CD4-positive, CD25-positive, alpha-beta regulatory T cell (primary cell): ENCODE measurements around the gene TMA7B. TPM values are rescaled to one million over a fixed set of nuclear protein-coding genes. Genes with fewer than 3 reads are reported as not detected.
A peak's percentile ranks its signal among the peaks of the same experiment; 100 is the strongest.

ENCODE experiments used
- ATAC-seq, 2 donors: fragments of 150-1000 bp; cut with Tn5 transposase; one replicate each; pipeline ENCODE4 v1.10.0; 2021; ENCODE audit warnings: low read depth in 2 of 2, moderate number of reproducible peaks in 2 of 2, moderate library complexity in 1 of 2
- DNase-seq, 3 donors: peaks; one replicate each; pipeline versions ENCODE4 v3.0.0 to v3.0.0-alpha.2; 2012 to 2022; ENCODE audit warnings: mixed read lengths in 1 of 3
- H3K27ac ChIP-seq: one replicate; pipeline ENCODE4 v1.7.0; 2013; ENCODE audit warnings: mild to moderate bottlenecking, low read length; ENCODE audit not compliant: insufficient read depth, poor library complexity, severe bottlenecking
- H3K27me3 ChIP-seq: one replicate; pipeline ENCODE4 v1.7.0; 2013; ENCODE audit warnings: low read length; ENCODE audit not compliant: control insufficient read depth, insufficient read depth
- H3K36me3 ChIP-seq: one replicate; pipeline ENCODE4 v1.7.0; 2013; ENCODE audit warnings: mild to moderate bottlenecking, low read length, moderate library complexity; ENCODE audit not compliant: control insufficient read depth, insufficient read depth
- H3K4me1 ChIP-seq: 2 replicates; pipeline ENCODE4 v1.7.0; 2013; ENCODE audit warnings: mild to moderate bottlenecking, low read length; ENCODE audit not compliant: insufficient read depth, control insufficient read depth, poor library complexity, severe bottlenecking
- H3K4me3 ChIP-seq: one replicate; pipeline ENCODE4 v1.7.0; 2013; ENCODE audit warnings: low read depth, mild to moderate bottlenecking, low read length, moderate library complexity
- H3K9me3 ChIP-seq, 2 experiments: 1 replicate in 1 of 2; 2 replicates in 1 of 2; pipeline ENCODE4 v1.7.0; 2013; ENCODE audit warnings: low read length in 2 of 2, mild to moderate bottlenecking in 1 of 2, moderate library complexity in 1 of 2; ENCODE audit not compliant: control insufficient read depth in 2 of 2
- H3K27ac Mint-ChIP-seq, 3 donors: one replicate each; pipeline ENCODE4 v1.8.0; 2020 to 2022; ENCODE audit warnings: mild to moderate bottlenecking in 3 of 3, mixed read lengths in 3 of 3, moderate library complexity in 2 of 3
- H3K27me3 Mint-ChIP-seq: one replicate; pipeline ENCODE4 v1.8.0; 2022; ENCODE audit warnings: mild to moderate bottlenecking, mixed read lengths
- H3K36me3 Mint-ChIP-seq: one replicate; pipeline ENCODE4 v1.8.0; 2020; ENCODE audit warnings: mixed read lengths
- H3K4me1 Mint-ChIP-seq, 4 donors: one replicate each; pipeline ENCODE4 v1.8.0; 2020 to 2022; ENCODE audit warnings: mixed read lengths in 4 of 4, mild to moderate bottlenecking in 1 of 4
- H3K4me3 Mint-ChIP-seq, 4 donors: one replicate each; pipeline ENCODE4 v1.8.0; 2020 to 2022; ENCODE audit warnings: mild to moderate bottlenecking in 4 of 4, mixed read lengths in 4 of 4, moderate library complexity in 3 of 4
- H3K9me3 Mint-ChIP-seq, 7 donors: one replicate each; pipeline ENCODE4 v1.8.0; 2020 to 2022; ENCODE audit warnings: mixed read lengths in 7 of 7, mild to moderate bottlenecking in 3 of 7, moderate library complexity in 2 of 7
- polyA plus RNA-seq, 4 donors: library from polyadenylated mRNA; unstranded; fragments of 300-500 nt; fragmentation: Illumina TruSeq; gene quantifications; one replicate each; pipeline ENCODE4 v1.2.3, GENCODE V29; 2021
- total RNA-seq: library from RNA; stranded (reverse); gene quantifications from one replicate; pipeline ENCODE4 v1.2.3, GENCODE V29; 2022

The TMA7B gene
- total and polyA plus RNA-seq, 5 donors from 2014 or later, result 0.91 to 13.0 (median 1.7) TPM

GRCh38 chr22:39979048-39979447 is 18.9 kb downstream of the TMA7B start:
- H3K27me3 Mint-ChIP-seq, result peaks cover 6% of the 10 kb centered on the region
- Histone ChIP-seq H3K27ac (no peak overlapping the region), H3K9me3 (no peaks in the 10 kb centered on the region), H3K4me3 (no peak overlapping the region), H3K27me3 (no peaks in the 10 kb centered on the region), H3K36me3 (peaks cover 2% of the 10 kb centered on the region), H3K4me1 (no peaks in the 10 kb centered on the region)
- DNase-seq (no peak), ATAC-seq (no peak)
- H3K9me3 Mint-ChIP-seq, result no peaks in the 10 kb centered on the region
- peak overlapping the region in 1 of 3 donors; percentile 65 for H3K27ac Mint-ChIP-seq
- H3K4me3 Mint-ChIP-seq, result peak overlapping the region in 1 of 4 donors; percentile 8
- H3K36me3 Mint-ChIP-seq, result peaks cover 19% of the 10 kb centered on the region
- peaks cover 0 to 23% (median 3%) of the 10 kb centered on the region in 4 donors for H3K4me1 Mint-ChIP-seq

- H3K36me3 Mint-ChIP-seq, result peaks cover 19% of the 10 kb centered on the region
- Histone ChIP-seq H3K9me3 (no peaks in the 10 kb centered on the region), H3K27me3 (no peaks in the 10 kb centered on the region), H3K36me3 (peaks cover 2% of the 10 kb centered on the region), H3K27ac (no peak overlapping the region), H3K4me1 (no peaks in the 10 kb centered on the region), H3K4me3 (no peak overlapping the region)
- H3K4me3 Mint-ChIP-seq, result no peak overlapping the region
- peak overlapping the region in 1 of 3 donors; percentile 65 for H3K27ac Mint-ChIP-seq
- ATAC-seq (no peak), DNase-seq (no peak)
- no peaks in the 10 kb centered on the region for H3K9me3 Mint-ChIP-seq
- peaks cover 0 to 23% (median 4%) of the 10 kb centered on the region in 4 donors for H3K4me1 Mint-ChIP-seq
- peaks cover 6% of the 10 kb centered on the region for H3K27me3 Mint-ChIP-seq
These were observed 19.3 kb downstream of the TMA7B start for GRCh38 chr22:39979458-39979857.

DNA sequence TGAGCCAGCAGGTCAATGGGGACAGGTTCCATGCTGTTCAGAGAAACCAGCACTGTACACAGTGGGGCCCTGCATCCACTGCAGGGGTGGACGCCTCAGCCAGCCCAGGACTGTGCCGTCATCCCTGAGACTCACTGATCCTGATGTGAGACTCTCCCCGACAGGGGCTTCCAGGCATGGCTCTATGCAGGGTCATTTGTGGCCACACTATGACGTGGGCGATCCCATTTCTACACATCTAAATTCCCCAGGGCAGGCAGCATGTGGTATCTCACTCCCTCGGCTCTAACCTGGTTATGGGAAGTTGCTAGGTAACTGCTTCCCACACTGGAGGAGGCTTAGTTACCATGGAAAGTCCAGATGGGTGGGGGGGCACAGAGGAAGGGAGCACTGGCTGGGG is 20.4 kb downstream of the TMA7B start:
- H3K27ac ChIP-seq, result no peak overlapping the region

DNA sequence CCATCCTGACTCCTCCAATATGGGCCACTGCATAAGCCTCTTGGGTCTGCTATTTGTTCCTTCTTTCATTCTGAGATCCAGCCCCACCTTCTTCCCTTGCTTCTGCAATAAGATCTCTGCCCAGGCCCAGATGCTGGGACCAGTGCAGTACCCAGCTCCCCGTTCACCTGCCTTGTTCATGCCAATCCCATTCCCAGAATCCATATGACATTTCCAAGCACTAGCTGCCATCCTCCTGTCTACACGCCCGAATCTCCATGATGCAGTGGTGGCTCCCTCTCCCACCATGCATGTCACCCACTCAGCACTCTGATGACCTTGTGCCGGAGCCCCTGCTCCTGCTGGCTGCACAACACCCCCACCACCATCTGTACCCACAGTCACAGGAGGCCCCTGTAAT is 23.1 kb downstream of the TMA7B start:
- H3K4me3 ChIP-seq, result no peak overlapping the region
- peak overlapping the region in 1 of 3 donors; percentile 76 for H3K27ac Mint-ChIP-seq
- no peaks in the 10 kb centered on the region for H3K36me3 Mint-ChIP-seq
- peak overlapping the region in 1 of 4 donors; percentile 22 for H3K4me3 Mint-ChIP-seq
- peaks cover 9% of the 10 kb centered on the region for H3K27me3 Mint-ChIP-seq
- ATAC-seq (no peak), DNase-seq (no peak)
- no peaks in the 10 kb centered on the region for H3K27me3 ChIP-seq
- no peak overlapping the region for H3K27ac ChIP-seq
- H3K36me3 ChIP-seq, result no peaks in the 10 kb centered on the region
- no peaks in the 10 kb centered on the region for H3K9me3 ChIP-seq
- no peaks in the 10 kb centered on the region for H3K4me1 ChIP-seq
- H3K9me3 Mint-ChIP-seq, result no peaks in the 10 kb centered on the region
- peaks cover 0 to 23% (median 5%) of the 10 kb centered on the region in 4 donors for H3K4me1 Mint-ChIP-seq

More for the DNA sequence above, 20.4 kb downstream of the TMA7B start:
- ATAC-seq (no peak), DNase-seq (no peak)
- Histone ChIP-seq H3K36me3 (peaks cover 2% of the 10 kb centered on the region), H3K4me3 (no peak overlapping the region), H3K9me3 (no peaks in the 10 kb centered on the region), H3K27me3 (no peaks in the 10 kb centered on the region), H3K4me1 (no peaks in the 10 kb centered on the region)
- Mint-ChIP-seq H3K27me3 (peaks cover 6% of the 10 kb centered on the region), H3K4me1 (peaks cover 0 to 21% (median 5%) of the 10 kb centered on the region in 4 donors), H3K27ac (peak overlapping the region in 1 of 3 donors; percentile 51), H3K36me3 (peaks cover 15% of the 10 kb centered on the region), H3K4me3 (no peak overlapping the region), H3K9me3 (no peaks in the 10 kb centered on the region)

DNA sequence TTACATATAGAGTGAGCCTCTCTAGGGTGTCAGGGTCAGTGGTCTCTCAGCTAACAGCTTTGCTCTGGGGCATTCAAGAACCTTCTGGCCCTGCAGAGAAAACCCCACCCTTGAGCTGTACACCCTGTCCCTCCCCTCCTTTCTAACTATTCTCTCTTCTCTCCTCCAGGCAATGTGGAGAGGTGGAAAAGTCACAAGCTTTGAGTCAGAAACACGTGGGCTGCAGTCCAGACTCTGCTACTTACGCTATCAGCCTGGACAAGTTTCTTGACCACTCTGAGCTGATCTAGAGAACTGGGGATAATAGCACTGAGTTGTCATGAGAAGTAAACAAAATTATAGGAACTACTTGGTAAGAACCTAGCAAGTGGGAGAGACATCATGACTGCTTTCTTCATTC is 23.8 kb downstream of the TMA7B start:
- Mint-ChIP-seq H3K9me3 (peaks cover 0 to 1% (median 0%) of the 10 kb centered on the region in 7 donors), H3K4me3 (peak overlapping the region in 1 of 4 donors; percentile 52), H3K27ac (peak overlapping the region in 2 of 3 donors; percentile 32 to 76), H3K36me3 (no peaks in the 10 kb centered on the region), H3K4me1 (peaks cover 0 to 22% (median 5%) of the 10 kb centered on the region in 4 donors), H3K27me3 (peaks cover 11% of the 10 kb centered on the region)
- no peak overlapping the region for H3K27ac ChIP-seq
- no peak for ATAC-seq
- DNase-seq, result no peak
- no peaks in the 10 kb centered on the region for H3K27me3 ChIP-seq
- H3K9me3 ChIP-seq, result no peaks in the 10 kb centered on the region
- no peaks in the 10 kb centered on the region for H3K36me3 ChIP-seq
- no peak overlapping the region for H3K4me3 ChIP-seq
- H3K4me1 ChIP-seq, result no peaks in the 10 kb centered on the region

DNA sequence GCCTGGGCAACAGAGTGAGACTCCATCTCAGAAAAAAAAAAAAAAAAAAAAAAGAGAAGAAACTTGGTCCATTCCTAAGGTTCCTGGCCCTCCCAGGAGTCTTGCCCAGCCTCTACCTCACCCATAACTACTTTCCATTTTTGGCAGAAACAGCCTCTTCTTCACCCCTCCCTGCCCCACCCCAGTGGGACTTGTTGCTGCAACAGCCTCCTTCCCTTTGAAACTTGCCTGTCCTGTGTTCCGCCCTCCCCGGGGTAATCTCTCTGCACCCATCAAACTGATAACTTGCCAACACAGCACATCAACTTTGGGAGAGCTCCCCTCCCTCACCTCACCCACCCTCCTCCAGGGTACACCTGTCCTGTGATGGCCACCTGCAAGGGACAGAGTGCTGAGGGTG is 24.5 kb downstream of the TMA7B start:
- Mint-ChIP-seq H3K4me3 (no peak overlapping the region), H3K9me3 (peaks cover 0 to 1% (median 0%) of the 10 kb centered on the region in 7 donors), H3K4me1 (peaks cover 0 to 16% (median 5%) of the 10 kb centered on the region in 4 donors), H3K36me3 (no peaks in the 10 kb centered on the region), H3K27me3 (peaks cover 11% of the 10 kb centered on the region), H3K27ac (no peak overlapping the region)
- H3K4me1 ChIP-seq, result no peaks in the 10 kb centered on the region
- H3K9me3 ChIP-seq, result no peaks in the 10 kb centered on the region
- H3K36me3 ChIP-seq, result no peaks in the 10 kb centered on the region
- H3K27ac ChIP-seq, result no peak overlapping the region
- H3K4me3 ChIP-seq, result no peak overlapping the region
- ATAC-seq, result no peak
- no peak for DNase-seq
- no peaks in the 10 kb centered on the region for H3K27me3 ChIP-seq

DNA sequence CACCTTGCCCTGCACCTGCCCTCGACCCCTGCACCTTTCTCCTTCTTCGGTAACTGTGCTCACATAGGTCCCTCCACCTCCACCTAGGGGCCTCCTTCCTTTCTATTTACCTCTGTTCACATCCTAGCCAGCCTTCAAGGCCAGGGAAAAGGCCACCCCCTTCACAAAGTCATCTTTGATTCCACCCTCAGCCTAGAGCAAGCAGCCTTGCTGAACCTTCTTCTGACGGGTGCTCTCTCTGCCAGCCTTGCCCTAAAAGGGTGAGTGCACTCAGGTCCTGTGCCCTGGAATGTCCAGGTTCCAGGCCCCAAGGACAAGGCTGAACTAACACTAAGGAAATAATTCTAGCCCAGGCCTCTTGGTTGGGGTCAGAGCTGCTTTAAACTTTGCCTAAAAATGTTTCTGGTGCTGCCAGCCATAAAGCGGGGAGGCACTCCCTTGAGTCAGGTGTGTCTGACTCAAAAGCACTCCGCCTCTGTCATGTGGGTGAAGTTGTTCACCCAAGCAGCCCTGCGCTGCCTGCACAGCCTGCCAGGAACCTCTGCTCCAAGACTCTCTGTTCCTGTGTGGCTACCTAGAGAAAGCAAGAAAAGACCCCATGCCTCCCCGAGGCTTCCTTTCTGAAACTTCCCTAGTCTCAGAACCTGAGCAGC is 25.3 kb downstream of the TMA7B start:
- Mint-ChIP-seq H3K36me3 (no peaks in the 10 kb centered on the region), H3K4me3 (peak overlapping the region in 2 of 4 donors; percentile 63 to 73), H3K27ac (peak overlapping the region; percentile 29 to 82 (median 72)), H3K27me3 (peaks cover 12% of the 10 kb centered on the region), H3K9me3 (peaks cover 0 to 1% (median 0%) of the 10 kb centered on the region in 7 donors), H3K4me1 (peaks cover 0 to 9% (median 2%) of the 10 kb centered on the region in 4 donors)
- H3K4me1 ChIP-seq, result no peaks in the 10 kb centered on the region
- H3K36me3 ChIP-seq, result no peaks in the 10 kb centered on the region
- no peak overlapping the region for H3K4me3 ChIP-seq
- ATAC-seq (peak in 1 of 2 donors; percentile 13), DNase-seq (no peak)
- no peaks in the 10 kb centered on the region for H3K9me3 ChIP-seq
- H3K27ac ChIP-seq, result no peak overlapping the region
- no peaks in the 10 kb centered on the region for H3K27me3 ChIP-seq
